HepG2 (cell line): ENCODE measurements around the gene SYTL1. TPM values are rescaled to one million over a fixed set of nuclear protein-coding genes. Genes with fewer than 3 reads are reported as not detected.

Experiments
- ATAC-seq: fragments of 200-7000 bp; cut with Tn5 transposase; 3 replicates; pipeline ENCODE4 v1.9.1; 2020; ENCODE audit warnings: mild to moderate bottlenecking, moderate library complexity
- BruUV-seq: library from RNA; stranded (reverse); fragments of 400-500 nt; replicated peaks from 2 replicates; lab custom pipeline; 2021; lab: Mats Ljungman, UMichigan
- CTCF ChIA-PET: fragments of 300-600 bp; formaldehyde crosslinking; extraction: SDS; loops from one replicate; lab custom pipeline; 2021; ENCODE audit warnings: low total read pairs, inconsistent platforms, low intra/inter-chr PET ratio; lab: Yijun Ruan, JAX
- POLR2A ChIA-PET: fragments of 350-600 bp; sonication (Branson Sonifier 250); formaldehyde crosslinking; loops from one replicate; lab custom pipeline; 2020; ENCODE audit warnings: antibody characterized with exemption, inconsistent platforms; lab: Yijun Ruan, JAX
- DNase-seq: peaks from one replicate; pipeline ENCODE4 v3.0.0-alpha.2; 2015; ENCODE audit warnings: low spot score
- FAIRE-seq: peaks from 3 replicates; lab custom pipeline; 2011; peaks lifted over from hg19 to GRCh38; lab: Jason Lieb, UNC
- H2AFZ ChIP-seq: one replicate; pipeline ENCODE4 v1.6.1; 2011; ENCODE audit warnings: low read length, inconsistent platforms
- H3K27ac ChIP-seq: fragments of 300-600 bp; 3 replicates; pipeline ENCODE4 v1.8.0; 2011; ENCODE audit warnings: mixed run types, mild to moderate bottlenecking, mixed read lengths, low read length, inconsistent platforms; ENCODE audit not compliant: insufficient read depth; ENCODE audit errors: extremely low read length
- H3K27me3 ChIP-seq, 2 experiments: fragments of 200-600 bp in 1 of 2; 2 replicates in 1 of 2; 3 replicates in 1 of 2; pipeline versions ENCODE4 v1.6.0 to v1.8.0; 2011; ENCODE audit warnings: low read length in 2 of 2, mild to moderate bottlenecking in 2 of 2, moderate library complexity in 2 of 2, inconsistent platforms in 1 of 2; ENCODE audit not compliant: insufficient read depth in 2 of 2, control insufficient read depth in 1 of 2
- H3K36me3 ChIP-seq, 2 experiments: fragments of 200-600 bp in 1 of 2; replicated peaks in 1 of 2; 2 replicates in 1 of 2; 3 replicates in 1 of 2; pipeline versions ENCODE4 v1.5.1 to v1.8.0; 2011; ENCODE audit warnings: low read length in 2 of 2, inconsistent platforms in 1 of 2; ENCODE audit not compliant: insufficient read depth in 2 of 2, control insufficient read depth in 1 of 2
- H3K4me1 ChIP-seq: 2 replicates; pipeline ENCODE4 v1.5.1; 2012; ENCODE audit warnings: low read length, inconsistent platforms; ENCODE audit not compliant: insufficient read depth
- H3K4me2 ChIP-seq: 2 replicates; pipeline ENCODE4 v1.6.0; 2011; ENCODE audit warnings: low read depth, low read length, inconsistent platforms
- H3K4me3 ChIP-seq, 3 experiments: fragments of 200-600 bp in 1 of 3; sonication (generic), shearing (Covaris generic) in 1 of 3; replicated peaks in 1 of 3; 2 replicates each; pipeline ENCODE4 v1.5.1; 2011 to 2016; ENCODE audit warnings: low read length in 3 of 3, inconsistent platforms in 2 of 3, low read depth in 2 of 3, mild to moderate bottlenecking in 2 of 3, control low read depth in 1 of 3, mixed read lengths in 1 of 3; ENCODE audit not compliant: insufficient read depth in 1 of 3
- H3K79me2 ChIP-seq: one replicate; pipeline ENCODE4 v1.6.1; 2011; ENCODE audit warnings: low read length, inconsistent platforms; ENCODE audit not compliant: insufficient read depth
- H3K9ac ChIP-seq: 2 replicates; pipeline ENCODE4 v1.6.0; 2011; ENCODE audit warnings: mild to moderate bottlenecking, low read depth, low read length, inconsistent platforms; ENCODE audit not compliant: insufficient read depth
- H3K9me3 ChIP-seq: 2 replicates; pipeline ENCODE4 v1.5.1; 2012; ENCODE audit warnings: mild to moderate bottlenecking, low read length
- H4K20me1 ChIP-seq: 2 replicates; pipeline ENCODE4 v1.6.0; 2011; ENCODE audit warnings: inconsistent platforms, mild to moderate bottlenecking, low read length, moderate library complexity; ENCODE audit not compliant: insufficient read depth
- AHDC1 ChIP-seq: sonication (generic); formaldehyde crosslinking; IDR thresholded peaks from 2 replicates; pipeline ENCODE4 v1.5.1; 2020; ENCODE audit warnings: mild to moderate bottlenecking, missing genetic modification reagents, borderline replicate concordance
- HNF4G ChIP-seq, 2 experiments: sonication (generic) in 1 of 2; formaldehyde crosslinking in 1 of 2; IDR thresholded peaks; 2 replicates each; pipeline versions ENCODE4 v1.4.0 to v1.6.1; 2011 to 2020; ENCODE audit warnings: borderline replicate concordance in 2 of 2, low read depth in 2 of 2, mild to moderate bottlenecking in 2 of 2, low read length in 1 of 2, missing genetic modification reagents in 1 of 2, moderate library complexity in 1 of 2
- JUND ChIP-seq: sonication (generic); formaldehyde crosslinking; IDR thresholded peaks from 2 replicates; pipeline ENCODE4 v1.8.0; 2022; ENCODE audit warnings: mild to moderate bottlenecking, missing genetic modification reagents
- KMT2A ChIP-seq: sonication (generic); formaldehyde crosslinking; IDR thresholded peaks from 2 replicates; pipeline ENCODE4 v1.4.0; 2020; ENCODE audit warnings: missing genetic modification reagents
- MTA3 ChIP-seq: sonication (generic); formaldehyde crosslinking; IDR thresholded peaks from 2 replicates; pipeline ENCODE4 v1.4.0; 2020; ENCODE audit warnings: missing genetic modification reagents
- NR2C2 ChIP-seq: sonication (generic); formaldehyde crosslinking; IDR thresholded peaks from 2 replicates; pipeline ENCODE4 v1.4.0; 2020; ENCODE audit warnings: missing genetic modification reagents, mild to moderate bottlenecking, moderate library complexity, borderline replicate concordance
- NR2F6 ChIP-seq, 2 experiments: IDR thresholded peaks; 2 replicates each; pipeline ENCODE4 v1.6.1; 2016; ENCODE audit warnings: antibody characterized with exemption in 1 of 2, mild to moderate bottlenecking in 1 of 2
- PITX1 ChIP-seq: sonication (generic); formaldehyde crosslinking; IDR thresholded peaks from 2 replicates; pipeline ENCODE4 v1.5.1; 2020; ENCODE audit warnings: mild to moderate bottlenecking, missing genetic modification reagents
- TCF12 ChIP-seq, 2 experiments: fragments of 450-650 bp in 1 of 2; sonication (generic) in 1 of 2; formaldehyde crosslinking in 1 of 2; IDR thresholded peaks; 2 replicates each; pipeline versions ENCODE4 v1.6.1 to v1.8.0; 2017 to 2022; ENCODE audit warnings: antibody characterized with exemption in 1 of 2, mild to moderate bottlenecking in 1 of 2, missing genetic modification reagents in 1 of 2, moderate library complexity in 1 of 2
- ZNF432 ChIP-seq: sonication (generic); formaldehyde crosslinking; IDR thresholded peaks from 2 replicates; pipeline ENCODE4 v1.5.0; 2020; ENCODE audit warnings: missing genetic modification reagents, mild to moderate bottlenecking, borderline replicate concordance
- ZNF614 ChIP-seq: IDR thresholded peaks from 2 replicates; pipeline ENCODE4 v1.6.1; 2018; ENCODE audit warnings: missing biosample characterization, missing genetic modification reagents, inconsistent platforms, borderline replicate concordance
- WGBS: methylation state at CpG from one replicate; pipeline ENCODE4 v1.1.6; 2017; ENCODE audit warnings: low lambda C conversion rate; 5-methylcytosine and 5-hydroxymethylcytosine counted together
- in situ Hi-C: cut with HindIII; loops from 2 replicates; pipeline ENCODE4 v1.10.0; 2017; ENCODE audit warnings: low pct_unique_long_range_greater_than_20kb; ENCODE audit not compliant: extremely low pct_ligation_motif_present
- intact Hi-C: fragments of 100-400 bp; cut with micrococcal nuclease; formaldehyde crosslinking; loops from one replicate; pipeline ENCODE4 v1.10.0; 2022; ENCODE audit not compliant: unreplicated experiment
- polyA plus RNA-seq, 8 experiments: library from polyadenylated mRNA; depleted of rRNA in 3 of 8; stranded (reverse) in 7 of 8; unstranded in 1 of 8; fragments of >200 nt; fragmentation: Illumina TruSeq in 4 of 8; extraction: Trizol in 4 of 8; gene quantifications; 2 replicates each; pipeline versions ENCODE4 v1.2.1 to v1.2.3, GENCODE V29; 2011 to 2016; ENCODE audit warnings: low read depth in 4 of 8, missing spikeins in 1 of 8, mixed read lengths in 1 of 8; ENCODE audit not compliant: insufficient read depth in 1 of 8
- total RNA-seq, 5 experiments: library from RNA; depleted of rRNA; stranded (reverse); fragments of >200 nt; fragmentation: Illumina TruSeq; extraction: Trizol; gene quantifications; 2 replicates each; pipeline ENCODE4 v1.2.3, GENCODE V29; 2016; ENCODE audit warnings: low read depth in 1 of 5

SYTL1 gene
- total and polyA plus RNA-seq, 2 of the 13 experiments (the other 11 are each of a cell fraction or from before 2014, with no cell fraction given) = 11.1 to 17.8 TPM

DNA sequence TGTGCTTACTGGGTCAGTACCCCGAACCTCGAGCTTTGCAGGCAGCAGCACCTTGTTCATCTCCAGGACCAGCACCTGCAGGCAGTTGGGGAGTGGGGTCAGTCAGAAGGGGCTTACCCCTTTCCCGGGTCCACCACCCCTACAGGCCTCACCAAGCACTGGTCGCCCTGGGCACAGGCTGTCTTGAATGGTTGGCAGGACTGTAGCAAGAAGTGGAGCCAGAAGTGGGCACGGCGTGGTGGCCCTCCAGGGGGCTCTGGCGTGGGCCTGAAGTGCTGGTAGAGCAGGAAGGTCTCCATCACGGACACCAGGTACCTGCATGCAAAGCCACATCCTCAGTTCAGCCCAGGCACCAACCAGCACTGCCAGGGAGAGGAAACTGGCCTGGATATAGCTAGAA, 19.7 kb downstream of the SYTL1 start (continued):
- TF ChIP-seq MTA3 (CRISPR knock-in tag) = no peak
- no peak for TF ChIP-seq JUND
- no peak for TF ChIP-seq ZNF432
- no peak for TF ChIP-seq KMT2A (CRISPR knock-in tag)
- TF ChIP-seq TCF12 (IDR thresholded peaks at IDR 0.05) = no peak
- no peak for TF ChIP-seq TCF12 (CRISPR knock-in tag; IDR thresholded peaks at IDR 0.05)

DNA sequence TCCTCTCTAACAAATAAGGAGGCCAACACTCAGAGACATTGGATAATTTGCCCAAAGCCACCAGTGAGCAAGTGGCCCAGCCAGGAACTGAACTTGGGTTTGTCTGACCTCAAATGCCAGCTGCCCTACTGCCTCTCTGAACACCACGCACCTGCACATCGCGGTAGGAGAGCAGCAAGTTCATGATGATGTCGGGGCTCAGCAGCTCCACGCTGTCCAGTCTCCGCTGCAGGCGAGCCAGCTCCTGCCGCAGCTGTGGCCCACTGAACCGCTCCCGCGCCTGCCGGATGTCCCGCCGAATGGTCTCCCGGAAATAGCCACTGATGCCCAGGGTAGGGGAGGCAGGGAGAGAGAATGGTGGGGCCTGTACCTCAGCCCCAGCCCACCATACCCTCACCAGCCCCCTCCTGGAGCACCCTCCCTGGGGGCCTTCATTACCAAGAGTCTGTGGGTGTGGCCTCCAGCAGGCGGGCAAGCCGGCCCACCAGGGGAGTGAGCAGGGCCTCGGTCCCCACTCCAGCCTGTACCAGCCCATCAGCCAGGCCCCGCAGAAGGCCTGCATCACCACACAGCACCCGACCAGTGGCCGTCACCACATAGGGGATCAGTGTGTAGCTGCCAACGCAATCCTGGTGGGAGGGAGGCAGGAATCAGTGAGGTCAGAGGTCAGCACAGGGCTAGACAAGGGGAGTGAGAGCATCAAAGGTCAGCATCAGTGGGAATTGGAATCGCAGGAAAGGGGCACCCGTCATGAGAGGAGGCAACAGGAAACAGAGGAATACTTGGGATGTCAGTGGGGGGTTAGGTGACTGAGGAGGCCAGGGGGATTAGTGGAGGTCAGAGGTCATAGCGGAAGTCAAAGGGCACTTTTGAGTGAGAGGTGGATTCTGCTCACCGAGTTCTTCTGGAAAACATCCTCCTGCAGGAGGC, 22.2 kb downstream of the SYTL1 start:
- no peak overlapping the region for H3K4me3 ChIP-seq
- ATAC-seq (no peak), FAIRE-seq (no peak), DNase-seq (no peak)
- no peaks in the 10 kb centered on the region for H3K36me3 ChIP-seq
- peaks cover 27% of the 10 kb centered on the region for H3K4me1 ChIP-seq
- H3K4me2 ChIP-seq = 0 out of 2 replicates have a peak overlapping the region, but pooled peaks have one; percentile 84
- ChIA-PET POLR2A (interaction anchor here (2.3 to 3.2 kb wide), 2 partner anchors 13 to 22 kb away, joined by 7 to 20 read pairs; partner anchors contain the start of gene SYTL1), CTCF (no interaction called here)
- H3K9ac ChIP-seq = no peak overlapping the region
- H3K9me3 ChIP-seq = no peaks in the 10 kb centered on the region
- in situ Hi-C loops (no loop called here), intact Hi-C loops (no loop called here)
- H3K79me2 ChIP-seq = no peaks in the 10 kb centered on the region
- no peaks in the 10 kb centered on the region for H4K20me1 ChIP-seq
- no peak overlapping the region for H3K27ac ChIP-seq
- H2AFZ ChIP-seq = no peak overlapping the region
- H3K27me3 ChIP-seq = 0 out of 5 replicates have a peak, but pooled peaks cover 0 to under 1% of the 10 kb centered on the region in 2 experiments
- WGBS = 62% methylated on average over 10 of the region's 26 CpGs
- no TSS peak for BruUV-seq
- TF ChIP-seq HNF4G (IDR thresholded peaks at IDR 0.05; ENCODE audit: borderline replicate concordance, low read depth, low read length) (0 out of 2 replicates have a peak, but pooled peaks have one; percentile 30), HNF4G (CRISPR knock-in tag; IDR thresholded peaks at IDR 0.05; ENCODE audit: borderline replicate concordance, low read depth) (no peak), AHDC1 (CRISPR knock-in tag) (no peak), PITX1 (CRISPR knock-in tag) (peak; percentile 84), NR2C2 (CRISPR knock-in tag) (peak; percentile 81), ZNF614 (CRISPR knock-in tag) (no peak), NR2F6 (IDR thresholded peaks at IDR 0.05) (peak; percentile 89), NR2F6 (CRISPR knock-in tag; IDR thresholded peaks at IDR 0.05) (no peak)
